Femur (tissue), 1 donor: Measurements from ENCODE around the gene GNG13.

Experiments
- DNase-seq: peaks from one replicate; pipeline ENCODE4 v3.0.0-alpha.2; 2017

GNG13 gene

GRCh38 chr16:793414-793813 lies 7.1 kb downstream of the GNG13 start:
- no peak for DNase-seq

GRCh38 chr16:792221-792995 lies 8.1 kb downstream of the GNG13 start:
- DNase-seq = no peak

- no peak for DNase-seq
Observed at GRCh38 chr16:791131-791530, 9.4 kb downstream of the GNG13 start.

GRCh38 chr16:790086-790485 lies 10.4 kb downstream of the GNG13 start:
- DNase-seq = no peak

GRCh38 chr16:789191-789850 lies 11.2 kb downstream of the GNG13 start:
- DNase-seq = no peak

- peak; percentile 97 for DNase-seq
Observed at GRCh38 chr16:788399-789126, 12.0 kb downstream of the GNG13 start, which contains the start of gene CHTF18. CHTF18 (plus strand) TSS chr16:788620; CDS start chr16:788685, 65 bp downstream.

GRCh38 chr16:787978-788398 lies 12.5 kb downstream of the GNG13 start, which contains the start of gene RPUSD1:
RPUSD1 (minus strand) TSS chr16:788381; CDS start chr16:787737, 644 bp downstream.
- DNase-seq = no peak

- no peak for DNase-seq
Observed at GRCh38 chr16:787321-787966, 13.1 kb downstream of the GNG13 start.

- no peak for DNase-seq
Observed at GRCh38 chr16:785563-786535, 14.7 kb downstream of the GNG13 start.

- no peak for DNase-seq
Observed at GRCh38 chr16:784431-784830, 16.1 kb downstream of the GNG13 start.

- no peak for DNase-seq
Observed at GRCh38 chr16:783404-784161, 17.0 kb downstream of the GNG13 start.

- DNase-seq = no peak
Observed at GRCh38 chr16:782766-783403, 17.6 kb downstream of the GNG13 start.

- DNase-seq = no peak
Observed at GRCh38 chr16:782258-782657, 18.3 kb downstream of the GNG13 start.

- no peak for DNase-seq
Observed at GRCh38 chr16:781346-782010, 19.1 kb downstream of the GNG13 start.

- DNase-seq = no peak
Observed at GRCh38 chr16:780296-780695, 20.2 kb downstream of the GNG13 start.

GRCh38 chr16:779561-779960 lies 21.0 kb downstream of the GNG13 start:
- DNase-seq = no peak

- DNase-seq = no peak
Observed at GRCh38 chr16:778909-779527, 21.5 kb downstream of the GNG13 start.

- no peak for DNase-seq
Observed at GRCh38 chr16:778447-778846, 22.1 kb downstream of the GNG13 start.

GRCh38 chr16:777826-778225 lies 22.7 kb downstream of the GNG13 start:
- DNase-seq = no peak
